Activated naive CD8-positive, alpha-beta T cell treated with anti-CD3 and anti-CD28 coated beads for 36 hours (primary cell): ENCODE results near the gene PRKD2. TPM values are rescaled to one million over a fixed set of nuclear protein-coding genes. Genes with fewer than 3 reads are reported as not detected.
"Not testable (repeated sequence)": the region's sequence is repeated elsewhere in the genome, so short reads cannot be mapped to it uniquely, and the experiment has no call there.

Experiments used
- DNase-seq: peaks from one replicate; pipeline ENCODE4 v3.0.0; 2021
- H3K27ac Mint-ChIP-seq: one replicate; pipeline ENCODE4 v1.8.0; 2022; ENCODE audit warnings: mild to moderate bottlenecking, moderate library complexity, mixed read lengths
- H3K27me3 Mint-ChIP-seq: one replicate; pipeline ENCODE4 v1.8.0; 2022; ENCODE audit warnings: mild to moderate bottlenecking, mixed read lengths
- H3K36me3 Mint-ChIP-seq: one replicate; pipeline ENCODE4 v1.8.0; 2021; ENCODE audit warnings: mild to moderate bottlenecking, mixed read lengths
- H3K4me1 Mint-ChIP-seq: one replicate; pipeline ENCODE4 v1.8.0; 2021; ENCODE audit warnings: mixed read lengths
- H3K4me3 Mint-ChIP-seq: one replicate; pipeline ENCODE4 v1.8.0; 2022; ENCODE audit warnings: mild to moderate bottlenecking, moderate library complexity, mixed read lengths
- H3K9me3 Mint-ChIP-seq: one replicate; pipeline ENCODE4 v1.8.0; 2022; ENCODE audit warnings: mixed read lengths
- total RNA-seq, 2 experiments: library from RNA; stranded (reverse); gene quantifications; one replicate each; pipeline ENCODE4 v1.2.3, GENCODE V29; 2021

PRKD2 gene
- total RNA-seq = 10 to 100 TPM; 68.6 to 76.2 TPM

GRCh38 chr19:46717034-46717715 lies at the start of gene PRKD2:
PRKD2 (minus strand) TSS chr19:46717114; CDS start chr19:46716370, 744 bp downstream.
- Mint-ChIP-seq H3K27me3 (no peaks in the 10 kb centered on the region), H3K36me3 (peaks cover 25% of the 10 kb centered on the region), H3K4me3 (peak within 1 kb of the TSS; percentile 95), H3K27ac (peak within 1 kb of the TSS; percentile 94), H3K9me3 (no peaks in the 10 kb centered on the region), H3K4me1 (peaks cover 40% of the 10 kb centered on the region)
- peak; percentile 92 for DNase-seq

- Mint-ChIP-seq H3K4me1 (peaks cover 2% of the 10 kb centered on the region), H3K27ac (no peak overlapping the region), H3K36me3 (no peaks in the 10 kb centered on the region), H3K27me3 (no peaks in the 10 kb centered on the region), H3K4me3 (no peak overlapping the region), H3K9me3 (no peaks in the 10 kb centered on the region)
- DNase-seq = no peak
Observed at GRCh38 chr19:46764817-46765291, 47.9 kb upstream of the PRKD2 start.

DNA sequence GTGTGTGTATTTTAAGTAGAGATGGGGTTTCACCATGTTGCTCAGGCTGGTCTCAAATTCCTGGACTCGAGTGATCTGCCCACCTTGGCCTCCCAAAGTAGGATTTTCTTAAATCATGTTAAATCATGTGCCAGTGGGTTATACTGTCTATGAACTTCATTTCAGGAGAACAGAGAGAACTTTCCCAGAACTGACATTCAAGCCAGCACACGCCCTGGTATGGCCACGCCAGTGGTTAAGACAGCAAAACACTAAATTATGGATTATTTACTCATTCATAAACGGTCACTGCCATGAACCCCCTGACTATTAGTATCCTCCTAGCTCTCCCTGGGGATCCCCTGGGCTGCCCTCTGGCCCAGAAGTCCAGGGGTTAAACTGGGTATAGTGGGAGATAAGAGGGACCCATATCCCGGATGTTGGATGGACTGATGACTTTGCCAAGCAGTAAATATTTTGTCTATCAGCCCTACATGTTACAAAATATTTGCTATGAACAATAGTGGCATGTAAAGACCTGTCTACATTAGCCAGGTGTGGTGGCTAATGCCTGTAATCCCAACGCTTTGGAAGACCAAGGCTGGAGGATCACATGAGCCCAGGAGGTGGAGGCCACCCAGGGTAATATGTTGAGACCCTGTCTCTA lies 45.5 kb upstream of the PRKD2 start:
- H3K27ac Mint-ChIP-seq = no peak overlapping the region
- no peaks in the 10 kb centered on the region for H3K27me3 Mint-ChIP-seq
- H3K36me3 Mint-ChIP-seq = no peaks in the 10 kb centered on the region
- DNase-seq = no peak
- H3K9me3 Mint-ChIP-seq = no peaks in the 10 kb centered on the region
- H3K4me3 Mint-ChIP-seq = no peak overlapping the region
- peaks cover 5% of the 10 kb centered on the region for H3K4me1 Mint-ChIP-seq

- no peak overlapping the region for H3K4me3 Mint-ChIP-seq
- H3K9me3 Mint-ChIP-seq = no peaks in the 10 kb centered on the region
- DNase-seq = no peak
- no peaks in the 10 kb centered on the region for H3K27me3 Mint-ChIP-seq
- no peak overlapping the region for H3K27ac Mint-ChIP-seq
- H3K36me3 Mint-ChIP-seq = peaks cover under 1% of the 10 kb centered on the region
- H3K4me1 Mint-ChIP-seq = peaks cover 4% of the 10 kb centered on the region
Observed at GRCh38 chr19:46761418-46761831, 44.5 kb upstream of the PRKD2 start.

GRCh38 chr19:46760897-46761296 lies 44.0 kb upstream of the PRKD2 start:
- not testable (repeated sequence) for H3K9me3 Mint-ChIP-seq, H3K4me1 Mint-ChIP-seq, H3K27ac Mint-ChIP-seq, H3K36me3 Mint-ChIP-seq, H3K27me3 Mint-ChIP-seq, H3K4me3 Mint-ChIP-seq, DNase-seq

GRCh38 chr19:46760363-46760762 lies 43.4 kb upstream of the PRKD2 start:
- no peaks in the 10 kb centered on the region for H3K27me3 Mint-ChIP-seq
- peaks cover 4% of the 10 kb centered on the region for H3K4me1 Mint-ChIP-seq
- DNase-seq = no peak
- H3K36me3 Mint-ChIP-seq = peaks cover 2% of the 10 kb centered on the region
- no peak overlapping the region for H3K4me3 Mint-ChIP-seq
- H3K9me3 Mint-ChIP-seq = no peaks in the 10 kb centered on the region
- no peak overlapping the region for H3K27ac Mint-ChIP-seq

GRCh38 chr19:46759817-46760333 lies 43.0 kb upstream of the PRKD2 start:
- H3K9me3 Mint-ChIP-seq = no peaks in the 10 kb centered on the region
- no peak overlapping the region for H3K27ac Mint-ChIP-seq
- no peaks in the 10 kb centered on the region for H3K27me3 Mint-ChIP-seq
- peaks cover 2% of the 10 kb centered on the region for H3K36me3 Mint-ChIP-seq
- H3K4me1 Mint-ChIP-seq = peaks cover 4% of the 10 kb centered on the region
- H3K4me3 Mint-ChIP-seq = no peak overlapping the region
- DNase-seq = no peak

GRCh38 chr19:46759206-46759605 lies 42.3 kb upstream of the PRKD2 start:
- no peak overlapping the region for H3K27ac Mint-ChIP-seq
- no peak overlapping the region for H3K4me3 Mint-ChIP-seq
- DNase-seq = no peak
- peaks cover 2% of the 10 kb centered on the region for H3K36me3 Mint-ChIP-seq
- no peaks in the 10 kb centered on the region for H3K9me3 Mint-ChIP-seq
- no peaks in the 10 kb centered on the region for H3K27me3 Mint-ChIP-seq
- H3K4me1 Mint-ChIP-seq = peaks cover 4% of the 10 kb centered on the region

DNA sequence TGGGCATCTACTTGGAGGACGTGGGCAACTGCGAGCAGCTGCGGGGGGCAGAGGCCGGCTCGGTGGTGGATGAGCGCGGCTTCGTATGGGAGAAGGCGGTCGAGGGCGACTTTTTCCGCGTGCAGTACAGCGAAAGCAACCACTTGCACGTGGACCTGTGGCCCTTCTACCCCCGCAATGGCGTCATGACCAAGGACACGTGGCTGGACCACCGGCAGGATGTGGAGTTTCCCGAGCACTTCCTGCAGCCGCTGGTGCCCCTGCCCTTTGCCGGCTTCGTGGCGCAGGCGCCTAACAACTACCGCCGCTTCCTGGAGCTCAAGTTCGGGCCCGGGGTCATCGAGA lies 39.6 kb upstream of the PRKD2 start:
- Mint-ChIP-seq H3K36me3 (peaks cover 2% of the 10 kb centered on the region), H3K4me3 (no peak overlapping the region), H3K27me3 (no peaks in the 10 kb centered on the region), H3K4me1 (peaks cover 8% of the 10 kb centered on the region), H3K27ac (no peak overlapping the region), H3K9me3 (no peaks in the 10 kb centered on the region)
- no peak for DNase-seq

DNA sequence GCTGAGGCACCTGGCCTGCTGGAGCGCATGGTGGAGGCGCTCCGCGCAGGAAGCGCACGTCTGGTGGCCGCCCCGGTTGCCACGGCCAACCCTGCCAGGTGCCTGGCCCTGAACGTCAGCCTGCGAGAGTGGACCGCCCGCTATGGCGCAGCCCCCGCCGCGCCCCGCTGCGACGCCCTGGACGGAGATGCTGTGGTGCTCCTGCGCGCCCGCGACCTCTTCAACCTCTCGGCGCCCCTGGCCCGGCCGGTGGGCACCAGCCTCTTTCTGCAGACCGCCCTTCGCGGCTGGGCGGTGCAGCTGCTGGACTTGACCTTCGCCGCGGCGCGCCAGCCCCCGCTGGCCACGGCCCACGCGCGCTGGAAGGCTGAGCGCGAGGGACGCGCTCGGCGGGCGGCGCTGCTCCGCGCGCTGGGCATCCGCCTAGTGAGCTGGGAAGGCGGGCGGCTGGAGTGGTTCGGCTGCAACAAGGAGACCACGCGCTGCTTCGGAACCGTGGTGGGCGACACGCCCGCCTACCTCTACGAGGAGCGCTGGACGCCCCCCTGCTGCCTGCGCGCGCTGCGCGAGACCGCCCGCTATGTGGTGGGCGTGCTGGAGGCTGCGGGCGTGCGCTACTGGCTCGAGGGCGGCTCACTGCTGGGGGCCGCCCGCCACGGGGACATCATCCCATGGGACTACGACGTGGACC lies 39.1 kb upstream of the PRKD2 start:
- peaks cover 2% of the 10 kb centered on the region for H3K36me3 Mint-ChIP-seq

DNA sequence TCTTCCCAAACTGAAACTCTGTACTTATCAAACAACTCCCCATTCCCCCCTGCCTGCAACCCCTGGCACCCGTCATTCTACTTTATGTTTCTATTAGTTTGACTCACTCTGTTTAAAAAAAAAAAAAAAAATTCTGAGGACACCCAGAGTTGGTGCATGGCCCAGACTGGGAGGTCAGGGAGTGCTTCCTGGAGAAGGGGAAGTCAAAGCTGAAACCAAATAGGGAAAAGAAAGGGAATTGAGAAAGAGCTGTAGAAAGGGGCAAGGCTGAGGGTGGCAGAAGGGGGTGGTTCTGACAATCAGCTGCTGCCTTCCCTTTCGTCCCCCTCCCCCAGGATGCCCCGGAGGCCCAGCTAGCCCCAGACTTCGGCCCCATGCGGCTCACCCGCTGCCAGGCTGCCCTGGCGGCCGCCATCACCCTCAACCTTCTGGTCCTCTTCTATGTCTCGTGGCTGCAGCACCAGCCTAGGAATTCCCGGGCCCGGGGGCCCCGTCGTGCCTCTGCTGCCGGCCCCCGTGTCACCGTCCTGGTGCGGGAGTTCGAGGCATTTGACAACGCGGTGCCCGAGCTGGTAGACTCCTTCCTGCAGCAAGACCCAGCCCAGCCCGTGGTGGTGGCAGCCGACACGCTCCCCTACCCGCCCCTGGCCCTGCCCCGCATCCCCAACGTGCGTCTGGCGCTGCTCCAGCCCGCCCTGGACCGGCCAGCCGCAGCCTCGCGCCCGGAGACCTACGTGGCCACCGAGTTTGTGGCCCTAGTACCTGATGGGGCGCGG lies 38.4 kb upstream of the PRKD2 start:
- Mint-ChIP-seq H3K27ac (no peak overlapping the region), H3K36me3 (peaks cover 2% of the 10 kb centered on the region), H3K9me3 (no peaks in the 10 kb centered on the region), H3K27me3 (no peaks in the 10 kb centered on the region), H3K4me3 (no peak overlapping the region), H3K4me1 (peaks cover 8% of the 10 kb centered on the region)
- DNase-seq = no peak

More for the DNA sequence above, 39.1 kb upstream of the PRKD2 start:
- no peak for DNase-seq
- H3K4me1 Mint-ChIP-seq = peaks cover 8% of the 10 kb centered on the region
- no peaks in the 10 kb centered on the region for H3K27me3 Mint-ChIP-seq
- H3K27ac Mint-ChIP-seq = no peak overlapping the region
- no peaks in the 10 kb centered on the region for H3K9me3 Mint-ChIP-seq
- no peak overlapping the region for H3K4me3 Mint-ChIP-seq

DNA sequence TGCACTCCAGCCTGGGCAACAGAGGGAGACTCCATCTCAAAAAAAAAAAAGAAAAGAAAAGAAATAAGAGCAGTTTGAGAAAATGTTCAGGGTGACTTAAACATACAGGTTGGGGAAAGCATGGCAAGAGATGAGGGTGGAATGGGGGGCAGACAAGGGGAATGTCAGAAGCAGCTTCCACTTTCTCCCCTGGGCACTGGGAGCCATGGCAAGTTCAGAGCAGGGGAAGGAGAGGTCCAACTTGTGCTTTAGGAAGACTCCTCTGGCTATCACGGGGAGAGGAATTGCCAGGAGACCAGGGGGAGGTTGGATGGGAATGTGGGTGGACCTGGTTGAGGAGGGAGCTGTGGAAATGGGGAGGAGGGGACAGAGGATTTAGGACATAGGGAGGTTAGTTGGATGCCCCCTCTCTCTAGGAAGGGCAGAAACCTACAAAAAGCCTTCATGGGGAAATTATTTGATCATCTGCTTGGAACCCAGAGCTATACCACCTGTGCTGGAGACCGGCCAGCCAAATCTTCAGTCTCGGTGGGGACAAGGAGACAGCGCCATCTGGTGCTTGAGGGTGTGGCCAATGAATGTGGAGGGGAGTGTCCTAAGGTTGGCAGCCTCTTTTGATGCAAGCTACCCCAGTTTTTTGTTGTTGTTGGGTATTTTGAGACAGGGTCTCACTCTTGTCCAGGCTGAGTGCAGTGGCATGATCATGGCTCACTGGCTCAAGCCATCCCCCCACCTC lies 36.7 kb upstream of the PRKD2 start:
- no peak overlapping the region for H3K4me3 Mint-ChIP-seq
- H3K9me3 Mint-ChIP-seq = no peaks in the 10 kb centered on the region
- H3K4me1 Mint-ChIP-seq = peaks cover 8% of the 10 kb centered on the region
- H3K27ac Mint-ChIP-seq = no peak overlapping the region
- peak; percentile 67 for DNase-seq
- peaks cover 5% of the 10 kb centered on the region for H3K36me3 Mint-ChIP-seq
- H3K27me3 Mint-ChIP-seq = no peaks in the 10 kb centered on the region

- H3K27ac Mint-ChIP-seq = no peak overlapping the region
- no peaks in the 10 kb centered on the region for H3K27me3 Mint-ChIP-seq
- H3K9me3 Mint-ChIP-seq = no peaks in the 10 kb centered on the region
- H3K4me3 Mint-ChIP-seq = no peak overlapping the region
- peaks cover 21% of the 10 kb centered on the region for H3K4me1 Mint-ChIP-seq
- peaks cover 17% of the 10 kb centered on the region for H3K36me3 Mint-ChIP-seq
- DNase-seq = peak; percentile 69
Observed at GRCh38 chr19:46748325-46749109, 31.6 kb upstream of the PRKD2 start.
